Panc1 (cell line): ENCODE data around the gene FSTL5. TPM values are rescaled to one million over a fixed set of nuclear protein-coding genes. Genes with fewer than 3 reads are reported as not detected.

Source experiments
- ATAC-seq: fragments of 200-7000 bp; cut with Tn5 transposase; 2 replicates; pipeline ENCODE4 v1.9.1; 2020; ENCODE audit warnings: mild to moderate bottlenecking, moderate library complexity
- BruUV-seq: library from RNA; stranded (reverse); fragments of 400-500 nt; replicated peaks from 2 replicates; lab custom pipeline; 2021; lab: Mats Ljungman, UMichigan
- CTCF ChIA-PET: fragments of 300-600 bp; sonication (Branson Sonifier 250); formaldehyde crosslinking; loops from one replicate; lab custom pipeline; 2022; ENCODE audit warnings: antibody characterized with exemption; lab: Charles Lee
- POLR2A ChIA-PET: fragments of 300-600 bp; sonication (Branson Sonifier 250); formaldehyde crosslinking; loops from one replicate; lab custom pipeline; 2022; ENCODE audit warnings: antibody characterized with exemption; lab: Charles Lee
- DNase-seq: peaks from one replicate; pipeline ENCODE4 v3.0.0-alpha.2; 2010; ENCODE audit warnings: low read depth, low spot score
- H3K27ac ChIP-seq: 2 replicates; pipeline ENCODE4 v1.5.1; 2011; ENCODE audit warnings: mild to moderate bottlenecking, low read length, inconsistent platforms
- H3K27me3 ChIP-seq: fragments of 200-500 bp; sonication (Bioruptor generic); 2 replicates; pipeline ENCODE4 v1.6.0; 2014; ENCODE audit warnings: low read length, inconsistent platforms; ENCODE audit not compliant: control insufficient read depth, insufficient read depth
- H3K36me3 ChIP-seq: fragments of 200-500 bp; sonication (Bioruptor generic); 2 replicates; pipeline ENCODE4 v1.5.1; 2014; ENCODE audit warnings: inconsistent platforms, mild to moderate bottlenecking, low read length, moderate library complexity; ENCODE audit not compliant: control insufficient read depth, insufficient read depth
- H3K4me1 ChIP-seq: 2 replicates; pipeline ENCODE4 v1.5.1; 2011; ENCODE audit warnings: inconsistent platforms, mild to moderate bottlenecking, low read length, moderate library complexity; ENCODE audit not compliant: control insufficient read depth, insufficient read depth
- H3K4me3 ChIP-seq, 2 experiments: 2 replicates each; pipeline ENCODE4 v1.5.1; 2011 to 2012; ENCODE audit warnings: low read depth in 2 of 2, low read length in 2 of 2, mild to moderate bottlenecking in 2 of 2, inconsistent platforms in 1 of 2, moderate library complexity in 1 of 2
- H3K9me3 ChIP-seq: fragments of 200-500 bp; sonication (Bioruptor generic); 2 replicates; pipeline ENCODE4 v1.5.1; 2014; ENCODE audit warnings: low read depth, mild to moderate bottlenecking, inconsistent platforms, low read length, moderate library complexity; ENCODE audit not compliant: control insufficient read depth, insufficient read depth
- CTCF ChIP-seq: fragments of 450-650 bp; IDR thresholded peaks from 2 replicates; pipeline ENCODE4 v1.5.1; 2017; ENCODE audit warnings: mild to moderate bottlenecking
- POLR2AphosphoS5 ChIP-seq: IDR thresholded peaks from 2 replicates; pipeline ENCODE4 v1.6.1; 2012; ENCODE audit warnings: mild to moderate bottlenecking, low read depth, low read length, moderate library complexity
- REST ChIP-seq, 2 experiments: IDR thresholded peaks; 2 replicates each; pipeline ENCODE4 v1.6.1; 2011 to 2012; ENCODE audit warnings: low read depth in 2 of 2, control low read depth in 1 of 2, low read length in 1 of 2, mild to moderate bottlenecking in 1 of 2, moderate library complexity in 1 of 2; ENCODE audit not compliant: insufficient read depth in 1 of 2
- SIN3A ChIP-seq: IDR thresholded peaks from 2 replicates; pipeline ENCODE4 v1.6.1; 2012; ENCODE audit warnings: low read depth, mild to moderate bottlenecking, low read length, moderate library complexity, borderline replicate concordance; ENCODE audit not compliant: insufficient read depth
- TCF7L2 ChIP-seq: IDR thresholded peaks from 2 replicates; pipeline ENCODE4 v1.6.1; 2011; ENCODE audit warnings: mild to moderate bottlenecking, low read depth, low read length, inconsistent platforms
- in situ Hi-C: cut with HindIII; loops from 2 replicates; pipeline ENCODE4 v1.10.0; 2016; ENCODE audit warnings: low sequenced_read_pairs, low pct_unique_long_range_greater_than_20kb
- intact Hi-C: fragments of 100-400 bp; cut with micrococcal nuclease; formaldehyde crosslinking; loops from one replicate; pipeline ENCODE4 v1.10.0; 2022; ENCODE audit not compliant: unreplicated experiment
- total RNA-seq: library from RNA; stranded (reverse); gene quantifications from one replicate; pipeline ENCODE4 v1.2.1, GENCODE V29; 2021; ENCODE audit not compliant: unreplicated experiment

FSTL5 gene
- total RNA-seq, 1 experiment from 2014 or later, result 0.67 TPM

- ChIA-PET POLR2A (no interaction called here), CTCF (no interaction called here)
- no peaks in the 10 kb centered on the region for H3K36me3 ChIP-seq
- DNase-seq (no peak), ATAC-seq (no peak)
- in situ Hi-C loops, result no loop called here
- no TSS peak for BruUV-seq
- H3K9me3 ChIP-seq, result no peaks in the 10 kb centered on the region
- H3K4me1 ChIP-seq, result no peaks in the 10 kb centered on the region
- H3K4me3 ChIP-seq, result no peak overlapping the region
- no peaks in the 10 kb centered on the region for H3K27me3 ChIP-seq
- no peak for TF ChIP-seq CTCF
- TF ChIP-seq POLR2AphosphoS5, result no peak
- no peak for TF ChIP-seq TCF7L2
- TF ChIP-seq REST (IDR thresholded peaks at IDR 0.05; ENCODE audit: insufficient read depth in 1 of 2, low read depth in 2 of 2, low read length in 1 of 2), result no peak
- no peak for TF ChIP-seq SIN3A
- intact Hi-C loops, result no loop called here
- H3K27ac ChIP-seq, result no peak overlapping the region
Observed at GRCh38 chr4:161404346-161405110, 759.3 kb downstream of the FSTL5 start.

- no TSS peak for BruUV-seq
- Histone ChIP-seq H3K4me3 (no peak overlapping the region), H3K9me3 (no peaks in the 10 kb centered on the region), H3K4me1 (no peaks in the 10 kb centered on the region), H3K27ac (no peak overlapping the region), H3K27me3 (no peaks in the 10 kb centered on the region), H3K36me3 (no peaks in the 10 kb centered on the region)
- ChIA-PET CTCF (no interaction called here), POLR2A (no interaction called here)
- intact Hi-C loops, result no loop called here
- in situ Hi-C loops, result no loop called here
- ATAC-seq (no peak), DNase-seq (no peak)
- TF ChIP-seq POLR2AphosphoS5 (no peak), CTCF (no peak), SIN3A (no peak), REST (IDR thresholded peaks at IDR 0.05; ENCODE audit: insufficient read depth in 1 of 2, low read depth in 2 of 2, low read length in 1 of 2) (no peak), TCF7L2 (no peak)
Observed at GRCh38 chr4:161403781-161404180, 760.0 kb downstream of the FSTL5 start.
